Measurements from ENCODE around the gene XPNPEP1. TPM values are rescaled to one million over a fixed set of nuclear protein-coding genes. Genes with fewer than 3 reads are reported as not detected.

XPNPEP1 gene
- total RNA-seq, 2 experiments from 2014 or later, result 50.3 to 54.3 TPM

- Mint-ChIP-seq H3K9me3 (no peaks in the 10 kb centered on the region), H3K27me3 (no peaks in the 10 kb centered on the region), H3K4me1 (ENCODE audit: low read depth) (peaks cover 78% of the 10 kb centered on the region), H3K27ac (peak overlapping the region; percentile 71), H3K4me3 (peak overlapping the region; percentile 74), H3K36me3 (ENCODE audit: low read depth) (peaks cover 26% of the 10 kb centered on the region)
- peaks cover 46% of the 10 kb centered on the region for H3K4me1 ChIP-seq (ENCODE audit: insufficient read depth, low read length)
- TF ChIP-seq CTCF (IDR thresholded peaks at IDR 0.05), result no peak
- H3K36me3 ChIP-seq (ENCODE audit: insufficient read depth, low read length), result peaks cover 18% of the 10 kb centered on the region
- intact Hi-C loops (cut with DNase I, micrococcal nuclease), result loop anchor here in 1 of 2 experiments (1.0 to 10.0 kb wide), 3 partner anchors 20 to 309 kb away; no protein-coding TSS in a partner anchor
- ChIA-PET CTCF (no interaction called here), POLR2A (interaction anchor here (0.9 to 1.3 kb wide), 3 partner anchors 13 to 24 kb away, joined by 3 to 4 read pairs (median 3); no protein-coding TSS in a partner anchor)
- H3K27me3 ChIP-seq (ENCODE audit: control insufficient read depth in 1 of 2, insufficient read depth in 2 of 2, low read length in 2 of 2), result no peaks in the 10 kb centered on the region
- no peaks in the 10 kb centered on the region for H3K9me3 ChIP-seq (ENCODE audit: control insufficient read depth in 1 of 2, insufficient read depth in 1 of 2, low read length in 2 of 2)
- H3K27ac ChIP-seq (ENCODE audit: low read depth in 1 of 2, low read length in 2 of 2), result peak overlapping the region in 1 of 2 donors; percentile 38
- ATAC-seq (ENCODE audit: poor library complexity) (no peak), DNase-seq (no peak)
- H3K4me3 ChIP-seq (ENCODE audit: low read length), result no peak overlapping the region
Observed at GRCh38 chr10:109915566-109915965, 7.7 kb downstream of the XPNPEP1 start.

DNA sequence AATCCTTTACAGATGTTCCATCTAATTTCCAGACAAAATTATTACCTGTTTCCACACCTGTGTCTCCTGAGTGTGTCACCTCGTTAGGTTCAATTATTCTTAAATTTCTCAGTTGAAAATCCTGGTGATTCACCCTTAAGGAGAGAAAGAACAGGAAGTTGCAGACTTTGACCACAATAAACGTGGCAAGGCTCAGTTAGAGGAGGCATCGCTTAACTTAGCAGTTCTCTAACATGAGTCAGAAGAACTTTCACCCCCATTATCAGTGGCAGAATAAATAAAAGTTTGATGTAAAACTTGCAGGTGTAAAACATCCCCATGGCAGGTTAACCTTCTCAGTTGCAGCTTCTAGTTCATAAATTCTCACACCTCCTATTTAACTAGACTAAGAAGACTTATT lies 8.3 kb downstream of the XPNPEP1 start:
- H3K27ac ChIP-seq (ENCODE audit: low read depth in 1 of 2, low read length in 2 of 2), result peak overlapping the region in 1 of 2 donors; percentile 38
- no peaks in the 10 kb centered on the region for H3K27me3 Mint-ChIP-seq
- peak overlapping the region; percentile 74 for H3K4me3 Mint-ChIP-seq
- H3K36me3 ChIP-seq (ENCODE audit: insufficient read depth, low read length), result peaks cover 18% of the 10 kb centered on the region
- no peaks in the 10 kb centered on the region for H3K9me3 ChIP-seq (ENCODE audit: control insufficient read depth in 1 of 2, insufficient read depth in 1 of 2, low read length in 2 of 2)
- H3K4me1 ChIP-seq (ENCODE audit: insufficient read depth, low read length), result peaks cover 48% of the 10 kb centered on the region
- CTCF ChIA-PET, result no interaction called here
- peaks cover 32% of the 10 kb centered on the region for H3K36me3 Mint-ChIP-seq (ENCODE audit: low read depth)
- intact Hi-C loops (cut with DNase I, micrococcal nuclease), result loop anchor here in 1 of 2 experiments (1.0 to 10.0 kb wide), 3 partner anchors 20 to 310 kb away; no protein-coding TSS in a partner anchor
- ATAC-seq (ENCODE audit: poor library complexity) (peak; percentile 95), DNase-seq (peak in 12 of 14 experiments; percentile 8 to 88 (median 30))
- no peaks in the 10 kb centered on the region for H3K27me3 ChIP-seq (ENCODE audit: control insufficient read depth in 1 of 2, insufficient read depth in 2 of 2, low read length in 2 of 2)
- peaks cover 78% of the 10 kb centered on the region for H3K4me1 Mint-ChIP-seq (ENCODE audit: low read depth)
- no peak overlapping the region for H3K4me3 ChIP-seq (ENCODE audit: low read length)
- POLR2A ChIA-PET, result interaction anchor here (0.9 to 1.3 kb wide), 3 partner anchors 12 to 24 kb away, joined by 3 to 4 read pairs (median 3); no protein-coding TSS in a partner anchor
- H3K27ac Mint-ChIP-seq, result peak overlapping the region; percentile 71
- no peak for TF ChIP-seq CTCF (IDR thresholded peaks at IDR 0.05)
- H3K9me3 Mint-ChIP-seq, result no peaks in the 10 kb centered on the region

GRCh38 chr10:109913306-109913892 lies 9.9 kb downstream of the XPNPEP1 start:
- Mint-ChIP-seq H3K9me3 (no peaks in the 10 kb centered on the region), H3K4me3 (no peak overlapping the region), H3K4me1 (ENCODE audit: low read depth) (peaks cover 75% of the 10 kb centered on the region), H3K27ac (no peak overlapping the region), H3K36me3 (ENCODE audit: low read depth) (peaks cover 39% of the 10 kb centered on the region), H3K27me3 (no peaks in the 10 kb centered on the region)
- no peaks in the 10 kb centered on the region for H3K27me3 ChIP-seq (ENCODE audit: control insufficient read depth in 1 of 2, insufficient read depth in 2 of 2, low read length in 2 of 2)
- ATAC-seq (ENCODE audit: poor library complexity) (no peak), DNase-seq (no peak)
- intact Hi-C loops (cut with DNase I, micrococcal nuclease), result loop anchor here in 1 of 2 experiments (10.0 kb wide), 1 partner anchor 311 kb away; no protein-coding TSS in a partner anchor
- TF ChIP-seq CTCF (IDR thresholded peaks at IDR 0.05), result no peak
- ChIA-PET CTCF (interaction anchor here (1.3 kb wide), 1 partner anchor 29 kb away, joined by 4 read pairs; no protein-coding TSS in a partner anchor), POLR2A (interaction anchor here (1.0 to 1.3 kb wide), 2 partner anchors 10 to 11 kb away, joined by 3 to 6 read pairs; partner anchors contain the start of gene XPNPEP1)
- H3K4me1 ChIP-seq (ENCODE audit: insufficient read depth, low read length), result peaks cover 46% of the 10 kb centered on the region
- peaks cover 18% of the 10 kb centered on the region for H3K36me3 ChIP-seq (ENCODE audit: insufficient read depth, low read length)
- no peak overlapping the region for H3K27ac ChIP-seq (ENCODE audit: low read depth in 1 of 2, low read length in 2 of 2)
- H3K9me3 ChIP-seq (ENCODE audit: control insufficient read depth in 1 of 2, insufficient read depth in 1 of 2, low read length in 2 of 2), result no peaks in the 10 kb centered on the region
- H3K4me3 ChIP-seq (ENCODE audit: low read length), result no peak overlapping the region
